HPDE6-E6E7 (cell line): Measurements from ENCODE around the gene AXDND1.
"Not testable (repeated sequence)": the region's sequence is repeated elsewhere in the genome, so short reads cannot be mapped to it uniquely, and the experiment has no call there.

Experiments used
- DNase-seq: peaks from one replicate; pipeline ENCODE4 v3.0.0; 2011; ENCODE audit warnings: missing footprints; ENCODE audit errors: extremely low spot score

Gene AXDND1

DNA sequence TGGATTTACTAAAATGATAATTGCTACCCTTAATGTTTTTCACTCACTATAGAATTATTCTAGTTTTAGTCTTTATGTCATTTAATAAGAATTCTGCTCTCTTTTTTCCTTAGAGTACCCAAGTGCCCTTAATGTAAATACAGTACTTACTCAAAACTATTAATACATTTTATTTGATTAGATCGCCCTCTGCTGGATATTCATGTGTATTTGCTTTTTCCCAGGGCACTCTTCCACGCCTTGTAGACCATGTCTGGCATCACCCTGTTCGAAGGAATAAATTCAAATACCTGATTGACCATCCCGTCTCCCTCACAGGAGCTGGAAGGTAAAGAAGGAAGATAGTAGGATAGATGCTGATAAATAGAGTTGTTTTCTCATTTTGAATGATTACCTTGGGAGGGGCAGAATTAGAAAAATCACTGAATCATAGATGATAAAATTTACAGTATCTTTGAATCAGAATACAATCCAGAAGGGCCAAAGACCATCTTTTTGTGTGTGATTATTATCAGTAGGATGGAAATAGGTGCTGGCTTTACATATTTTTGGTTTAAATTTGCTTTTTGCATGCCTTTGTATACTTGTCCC, 4.1 kb downstream of the AXDND1 start:
- peak; percentile 34 for DNase-seq

DNA sequence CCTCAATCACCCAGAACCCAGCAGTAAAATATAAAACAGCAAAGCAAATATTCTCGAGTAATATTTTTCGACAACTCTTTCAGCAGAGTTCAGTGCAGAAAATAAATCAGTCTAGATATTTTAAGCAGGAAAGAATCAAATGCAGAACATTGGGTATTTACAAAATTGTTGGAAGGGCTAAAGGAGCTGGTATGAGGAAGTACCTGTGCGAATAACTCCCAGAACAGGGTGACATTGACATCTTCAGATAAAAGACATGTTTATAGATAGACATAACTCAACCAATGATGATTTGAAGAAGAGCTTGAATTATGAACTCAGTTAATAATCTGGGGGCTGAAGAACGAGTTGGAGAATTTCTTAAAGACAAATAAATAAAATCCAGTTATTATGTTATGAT, 6.4 kb downstream of the AXDND1 start:
- DNase-seq: no peak

GRCh38 chr1:179376223-179376622, 10.5 kb downstream of the AXDND1 start:
- DNase-seq: no peak

DNA sequence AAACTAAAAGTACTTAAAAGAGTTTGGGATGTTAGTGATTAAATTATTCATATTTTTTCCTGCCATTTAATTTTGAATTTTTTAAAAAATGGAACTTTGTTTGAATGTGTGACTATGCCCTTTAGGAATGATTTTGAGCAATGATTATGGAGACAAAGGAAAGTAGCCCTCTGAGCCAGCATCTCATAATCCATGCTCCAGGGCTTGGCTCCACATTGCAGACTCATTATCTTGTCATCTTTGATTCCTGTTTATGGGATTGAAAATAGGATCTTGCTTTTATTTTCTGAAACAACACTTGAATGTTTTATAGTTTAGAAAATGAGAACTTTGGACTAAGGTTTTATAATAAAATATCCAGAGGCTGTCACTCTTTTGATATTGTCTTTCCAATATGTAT, 14.5 kb downstream of the AXDND1 start:
- no peak for DNase-seq

DNA sequence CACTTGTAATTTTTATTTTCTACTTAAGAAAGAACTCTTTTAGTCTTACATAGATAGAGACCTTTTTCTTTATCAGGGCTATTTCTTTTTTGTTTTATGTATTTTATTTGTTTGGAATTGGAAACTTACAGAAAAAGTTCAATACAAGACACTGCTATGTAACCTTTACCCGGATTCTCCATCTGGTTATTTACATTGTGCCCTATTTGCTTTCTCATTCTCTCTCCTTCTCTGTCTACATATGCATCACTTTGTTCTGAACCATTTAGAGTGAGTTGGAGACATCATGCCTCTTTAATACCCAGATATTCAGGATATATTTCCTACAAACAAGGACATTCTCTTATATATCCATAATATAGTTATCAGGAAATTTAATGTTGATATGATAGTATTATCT, 18.3 kb downstream of the AXDND1 start:
- no peak for DNase-seq

DNA sequence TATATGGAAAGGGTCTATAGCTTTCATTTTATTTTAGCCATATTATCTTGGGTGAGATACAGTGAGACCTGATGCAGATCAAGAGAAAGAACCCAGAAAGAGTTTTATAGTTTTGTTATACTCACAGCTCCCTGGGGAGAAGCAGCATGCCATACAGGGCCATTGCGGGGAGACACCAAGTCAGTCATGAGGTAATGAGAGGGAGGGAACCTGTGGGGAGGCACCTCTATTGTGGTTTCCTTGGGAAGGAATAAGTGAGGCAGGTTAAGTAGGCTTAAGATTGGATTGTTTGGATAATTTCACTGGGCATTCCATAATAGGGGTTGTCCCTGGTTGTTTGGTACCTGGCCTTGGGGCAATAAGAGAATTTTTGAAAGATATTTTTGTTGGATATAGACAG, 19.7 kb downstream of the AXDND1 start:
- DNase-seq: no peak

- no peak for DNase-seq
Observed at GRCh38 chr1:179393721-179394120, 27.9 kb downstream of the AXDND1 start.

GRCh38 chr1:179399399-179399798, 33.6 kb downstream of the AXDND1 start:
- DNase-seq: not testable (repeated sequence)

DNA sequence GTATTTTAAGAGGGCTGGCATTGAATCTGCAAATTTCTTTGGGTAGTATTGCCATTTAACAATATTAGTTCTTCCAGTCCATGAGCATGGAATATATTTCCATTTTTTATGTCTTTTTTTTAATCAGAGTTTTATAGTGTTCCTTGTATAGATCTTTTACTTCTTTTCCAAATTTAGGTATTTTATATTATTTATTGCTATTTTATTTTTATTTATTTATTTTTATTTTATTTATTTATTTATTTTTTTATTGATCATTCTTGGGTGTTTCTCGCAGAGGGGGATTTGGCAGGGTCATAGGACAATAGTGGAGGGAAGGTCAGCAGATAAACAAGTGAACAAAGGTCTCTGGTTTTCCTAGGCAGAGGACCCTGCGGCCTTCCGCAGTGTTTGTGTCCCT, 52.0 kb downstream of the AXDND1 start:
- not testable (repeated sequence) for DNase-seq

- not testable (repeated sequence) for DNase-seq
Observed at GRCh38 chr1:179418706-179419105, 52.9 kb downstream of the AXDND1 start.

DNA sequence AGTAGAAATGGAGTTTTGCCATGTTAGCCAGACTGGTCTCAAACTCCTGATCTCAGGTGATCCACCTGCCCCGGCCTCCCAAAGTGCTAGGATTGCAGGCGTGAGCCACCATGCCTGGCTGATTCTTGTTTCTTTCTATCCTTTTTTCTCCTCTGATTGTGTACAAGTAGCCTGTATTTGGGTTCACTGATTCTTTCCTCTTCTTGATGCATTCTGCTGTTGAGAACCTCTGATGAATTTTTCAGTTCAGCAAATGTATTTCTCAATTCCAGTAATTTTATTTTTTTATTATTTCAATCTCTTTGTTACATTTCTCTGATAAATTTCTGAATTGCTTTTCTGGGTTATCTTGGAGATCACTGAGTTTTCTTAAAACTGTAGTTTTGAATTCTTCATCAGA, 58.8 kb downstream of the AXDND1 start:
- DNase-seq: no peak

- DNase-seq: no peak
Observed at GRCh38 chr1:179425186-179425585, 59.4 kb downstream of the AXDND1 start.

GRCh38 chr1:179437171-179437570, 71.4 kb downstream of the AXDND1 start:
- no peak for DNase-seq

DNA sequence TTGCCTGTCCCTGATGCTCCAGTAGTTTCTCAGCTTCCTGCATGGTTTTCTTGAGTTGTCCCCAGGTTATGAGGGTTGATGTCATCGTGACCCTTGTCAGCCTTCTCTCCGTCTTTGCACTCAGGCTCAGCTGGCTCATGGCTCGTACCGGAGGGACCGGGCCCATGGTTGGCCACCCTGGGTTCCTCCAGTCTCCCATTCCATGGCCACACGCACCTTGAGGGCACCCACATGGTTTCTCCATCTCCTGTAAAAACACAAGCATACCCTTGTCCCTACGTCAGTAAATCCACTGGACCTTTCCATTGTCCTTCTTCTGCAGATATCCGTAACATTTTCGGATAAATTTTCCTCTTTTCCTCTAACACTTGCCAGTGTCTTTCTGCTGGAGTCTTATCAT, 73.9 kb downstream of the AXDND1 start:
- not testable (repeated sequence) for DNase-seq

GRCh38 chr1:179440301-179440700, 74.5 kb downstream of the AXDND1 start:
- DNase-seq: not testable (repeated sequence)

DNA sequence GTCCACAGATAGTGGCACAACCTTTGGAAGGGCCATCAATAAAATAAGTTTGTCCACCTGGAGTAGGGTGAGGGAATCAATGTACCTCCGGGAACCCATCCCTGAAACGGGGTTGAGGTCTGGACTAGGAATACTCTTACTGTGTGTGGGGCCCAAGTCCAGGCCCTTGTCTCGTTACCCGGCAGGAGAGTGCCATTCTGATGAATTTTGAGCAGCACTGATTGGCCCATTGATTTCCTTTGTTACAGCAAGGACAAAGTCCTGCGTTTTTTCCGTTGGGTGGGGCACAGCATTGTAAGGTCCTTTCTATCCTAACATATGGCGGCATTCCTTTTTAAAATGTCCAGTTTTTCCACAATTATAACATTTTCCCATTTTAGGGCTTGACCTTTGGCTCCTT, 75.2 kb downstream of the AXDND1 start:
- DNase-seq: no peak

DNA sequence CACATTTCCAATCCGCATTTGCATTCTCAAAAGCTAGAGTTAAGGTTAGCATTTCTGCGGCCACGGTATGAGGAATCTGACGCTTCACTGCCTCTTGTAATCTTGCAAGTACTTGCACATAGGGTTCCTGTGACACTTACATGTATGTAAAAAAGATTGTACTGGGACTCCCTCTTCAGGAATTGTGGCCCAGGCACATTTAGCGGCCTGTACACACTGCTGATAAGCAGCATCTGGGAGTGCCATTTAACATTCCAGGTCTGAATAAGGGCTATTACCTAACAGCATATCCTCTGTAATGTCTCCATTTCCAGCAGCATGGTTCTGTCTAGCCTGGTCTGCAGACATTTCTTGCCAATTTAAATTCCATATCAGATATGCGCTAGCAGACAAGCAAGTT, 75.7 kb downstream of the AXDND1 start:
- no peak for DNase-seq

DNA sequence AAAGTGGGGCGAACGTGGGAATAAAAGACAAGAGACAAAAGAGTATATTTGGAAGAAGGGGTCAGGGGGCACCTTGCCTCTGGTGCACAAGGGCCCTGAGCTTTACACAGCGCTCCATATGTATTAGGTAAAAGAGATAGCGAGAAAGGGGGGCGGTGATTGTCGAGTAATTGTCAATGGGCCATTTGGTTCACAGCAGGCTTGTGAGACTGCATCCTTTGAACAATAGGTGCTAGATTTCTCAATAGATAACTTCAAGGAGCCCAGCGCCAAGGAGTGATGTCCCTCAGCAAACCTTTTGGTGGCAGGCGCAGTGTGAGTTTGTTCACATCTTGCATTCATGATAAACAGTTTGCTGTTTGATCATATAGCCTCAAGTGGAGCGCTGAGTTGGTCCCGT, 77.1 kb downstream of the AXDND1 start:
- DNase-seq: not testable (repeated sequence)

DNA sequence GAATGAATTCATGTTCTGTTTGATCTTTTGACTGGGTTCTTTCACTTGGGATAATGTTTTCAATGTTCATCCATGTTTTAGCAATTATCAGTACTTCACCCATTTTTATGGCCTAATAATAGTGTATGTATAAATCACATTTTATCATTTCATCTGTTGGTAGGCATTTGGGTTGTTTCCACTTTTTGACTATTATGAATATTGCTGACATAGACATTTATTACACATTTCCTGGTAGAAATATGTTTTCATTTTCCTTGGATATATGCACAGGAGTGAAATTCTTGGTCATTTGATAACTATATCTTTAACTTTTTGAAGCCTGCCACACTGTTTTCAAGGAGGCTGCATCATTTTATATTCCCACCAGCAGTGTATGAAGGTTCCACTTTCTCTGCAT, 79.8 kb downstream of the AXDND1 start:
- DNase-seq: no peak

DNA sequence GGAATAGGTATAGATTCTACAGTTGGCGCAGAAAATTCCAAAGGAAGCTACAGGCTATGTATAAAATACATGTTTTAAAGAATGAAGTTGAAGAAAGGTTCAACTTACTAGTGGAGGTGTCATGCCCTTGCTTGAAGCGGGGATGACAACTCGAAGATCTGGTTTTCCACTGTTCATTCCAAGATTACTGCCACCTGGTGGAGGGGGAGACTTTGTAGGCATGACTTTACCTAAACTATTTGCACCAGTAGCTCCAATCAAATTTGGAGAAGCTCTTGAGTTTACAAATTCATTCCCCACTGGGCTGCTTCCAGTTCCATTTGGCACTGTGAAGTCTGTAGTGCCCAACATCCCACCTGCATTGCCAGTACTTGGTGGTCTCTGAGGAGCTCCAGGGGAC, 81.7 kb downstream of the AXDND1 start:
- peak; percentile 1 for DNase-seq

GRCh38 chr1:179448437-179449149, 82.8 kb downstream of the AXDND1 start:
- no peak for DNase-seq

- DNase-seq: not testable (repeated sequence)
Observed at GRCh38 chr1:179459606-179460206, 93.9 kb downstream of the AXDND1 start.

DNA sequence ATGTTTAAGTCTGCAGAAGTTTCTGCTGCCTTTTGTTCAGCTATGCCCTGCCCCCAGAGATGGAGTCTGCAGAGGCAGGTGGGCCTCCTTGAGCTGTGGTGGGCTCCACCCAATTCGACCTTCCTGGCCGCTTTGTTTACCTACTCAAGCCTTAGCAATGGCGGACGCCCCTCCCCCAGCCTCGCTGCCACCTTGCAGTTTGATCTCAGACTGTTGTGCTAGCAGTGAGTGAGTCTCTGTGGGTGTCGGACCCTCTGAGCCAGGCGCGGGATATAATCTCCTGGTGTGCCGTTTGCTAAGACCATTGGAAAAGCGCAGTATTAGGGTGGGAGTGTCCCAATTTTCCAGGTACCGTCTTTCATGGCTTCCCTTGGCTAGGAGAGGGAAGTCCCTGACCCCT, 99.9 kb downstream of the AXDND1 start:
- DNase-seq: not testable (repeated sequence)
